HG03280 (cell line): Measurements from ENCODE around the gene LYZ.

ENCODE experiments used
- ATAC-seq: cut with Tn5 transposase; IDR thresholded peaks from one replicate; pipeline ENCODE4 v1.9.1; 2021; ENCODE audit warnings: mild to moderate bottlenecking, moderate library complexity; ENCODE audit not compliant: unreplicated experiment

LYZ gene

GRCh38 chr12:69338120-69338859 is 9.9 kb upstream of the LYZ start:
- no peak for ATAC-seq

DNA sequence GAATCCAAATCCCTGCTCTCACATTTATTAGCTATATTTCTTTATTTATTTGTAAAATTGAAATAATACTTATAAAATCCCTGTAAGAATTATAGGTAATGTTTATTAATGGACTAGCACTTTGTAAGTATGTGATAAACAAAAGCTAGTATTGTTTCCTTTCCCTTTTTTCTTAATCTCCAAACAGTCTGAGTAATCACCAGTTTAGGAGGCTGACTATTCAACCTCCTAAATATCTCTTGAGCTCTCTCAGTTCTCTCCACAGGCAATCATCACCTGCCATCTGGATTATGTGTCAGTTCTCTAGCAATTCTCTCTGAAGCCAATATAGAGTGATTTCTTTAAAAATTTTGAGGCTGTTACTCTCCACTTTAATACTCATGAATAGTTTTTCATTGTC is 9.2 kb upstream of the LYZ start:
- no peak for ATAC-seq

- no peak for ATAC-seq
These were observed 8.2 kb upstream of the LYZ start for GRCh38 chr12:69339999-69340398.

- ATAC-seq, result no peak
These were observed 6.9 kb upstream of the LYZ start for GRCh38 chr12:69341328-69341727.

DNA sequence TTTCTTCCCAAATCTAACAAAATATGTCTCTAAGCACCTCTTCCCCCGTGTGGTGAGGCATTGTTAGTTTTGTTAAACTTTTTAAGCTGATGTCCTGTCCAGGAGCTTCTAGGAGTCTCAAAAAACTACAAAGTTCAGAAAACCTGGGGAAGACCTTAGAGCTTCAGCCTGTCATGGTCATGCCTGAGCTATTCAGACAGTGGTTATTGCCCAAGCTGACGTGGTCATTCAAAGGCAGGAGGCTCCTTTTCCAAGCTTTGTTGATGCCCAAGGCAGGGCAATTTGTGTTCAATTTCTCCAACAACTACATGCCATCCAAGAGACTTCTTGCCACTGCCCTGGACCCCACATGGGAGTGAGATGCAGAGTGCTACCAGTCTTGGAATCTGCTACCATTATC is 5.8 kb upstream of the LYZ start:
- no peak for ATAC-seq

GRCh38 chr12:69343357-69343756 is 4.8 kb upstream of the LYZ start:
- no peak for ATAC-seq

DNA sequence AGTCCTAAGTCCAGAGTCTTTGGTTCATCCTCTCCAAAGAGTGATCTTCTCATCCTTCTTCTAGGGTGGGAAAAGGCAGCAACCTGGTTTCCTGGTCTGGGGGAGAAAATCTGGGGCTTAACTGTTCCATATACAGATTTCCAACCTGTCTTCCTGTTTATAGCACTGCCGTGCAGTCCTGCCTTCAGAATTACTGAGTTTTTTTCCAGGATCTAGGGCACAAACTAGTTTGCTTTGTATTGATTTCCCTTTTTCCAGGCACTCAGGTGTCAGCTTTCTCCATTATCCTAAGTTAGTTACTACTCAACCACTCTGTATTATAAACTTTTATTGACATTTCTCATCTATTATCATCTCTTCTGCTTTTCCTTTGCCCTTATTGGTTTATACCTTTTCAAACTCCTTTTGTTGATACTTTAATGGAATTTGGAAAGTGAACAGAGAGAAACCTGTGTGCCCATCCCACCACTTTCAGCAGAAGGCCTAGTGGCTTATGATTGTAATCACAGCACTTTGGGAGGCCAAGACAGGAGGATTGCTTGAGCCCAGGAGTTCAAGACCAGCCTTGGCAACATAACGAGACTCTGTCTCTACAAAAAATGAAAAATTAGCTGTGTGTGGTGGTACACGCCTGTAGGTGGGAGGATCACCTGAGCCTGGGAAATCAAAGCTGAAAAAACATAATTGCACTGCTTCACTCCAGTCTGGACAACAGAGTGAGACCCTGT is 4.1 kb upstream of the LYZ start:
- ATAC-seq, result no peak

- no peak for ATAC-seq
These were observed 3.1 kb upstream of the LYZ start for GRCh38 chr12:69345077-69345476.

GRCh38 chr12:69345742-69346141 is 2.4 kb upstream of the LYZ start:
- ATAC-seq, result no peak

GRCh38 chr12:69350002-69350626 is 1.9 kb downstream of the LYZ start:
- ATAC-seq, result no peak

- ATAC-seq, result no peak
These were observed 2.6 kb downstream of the LYZ start for GRCh38 chr12:69350777-69351176.

GRCh38 chr12:69351462-69352236 is 3.5 kb downstream of the LYZ start:
- no peak for ATAC-seq

GRCh38 chr12:69352904-69353303 is 4.7 kb downstream of the LYZ start:
- ATAC-seq, result no peak

- ATAC-seq, result no peak
These were observed 6.0 kb downstream of the LYZ start for GRCh38 chr12:69354172-69354555.

DNA sequence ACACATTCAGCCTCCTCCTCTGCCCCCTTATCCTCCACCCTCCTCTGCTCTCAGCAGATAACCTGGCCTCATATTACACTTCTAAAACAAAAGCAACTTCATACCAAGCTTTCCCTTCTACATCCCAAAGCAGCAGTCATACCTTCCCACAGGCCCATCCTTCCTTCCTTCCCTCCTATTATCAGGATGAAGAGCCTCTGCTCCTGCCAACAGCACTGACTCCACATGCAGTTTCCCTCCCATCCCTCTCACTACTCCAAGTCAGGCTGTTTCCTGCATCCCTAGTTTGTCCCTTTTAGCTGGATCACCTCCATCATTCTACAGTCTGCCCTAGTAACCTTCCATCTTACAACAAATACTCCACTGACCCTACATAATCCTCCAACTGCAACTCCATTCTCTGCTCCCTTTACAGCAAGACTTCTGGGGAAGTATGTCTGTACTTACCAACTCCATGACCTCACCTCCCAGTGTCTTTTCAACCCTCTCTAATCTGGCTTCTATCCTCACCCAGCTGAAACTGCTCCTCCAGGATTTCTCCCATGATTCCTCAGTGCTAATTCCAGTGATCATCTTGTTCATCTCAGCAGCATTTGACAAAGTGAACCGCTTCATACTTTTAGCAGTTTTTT is 6.5 kb downstream of the LYZ start:
- no peak for ATAC-seq

- ATAC-seq, result no peak
These were observed 7.3 kb downstream of the LYZ start for GRCh38 chr12:69355363-69356028.

DNA sequence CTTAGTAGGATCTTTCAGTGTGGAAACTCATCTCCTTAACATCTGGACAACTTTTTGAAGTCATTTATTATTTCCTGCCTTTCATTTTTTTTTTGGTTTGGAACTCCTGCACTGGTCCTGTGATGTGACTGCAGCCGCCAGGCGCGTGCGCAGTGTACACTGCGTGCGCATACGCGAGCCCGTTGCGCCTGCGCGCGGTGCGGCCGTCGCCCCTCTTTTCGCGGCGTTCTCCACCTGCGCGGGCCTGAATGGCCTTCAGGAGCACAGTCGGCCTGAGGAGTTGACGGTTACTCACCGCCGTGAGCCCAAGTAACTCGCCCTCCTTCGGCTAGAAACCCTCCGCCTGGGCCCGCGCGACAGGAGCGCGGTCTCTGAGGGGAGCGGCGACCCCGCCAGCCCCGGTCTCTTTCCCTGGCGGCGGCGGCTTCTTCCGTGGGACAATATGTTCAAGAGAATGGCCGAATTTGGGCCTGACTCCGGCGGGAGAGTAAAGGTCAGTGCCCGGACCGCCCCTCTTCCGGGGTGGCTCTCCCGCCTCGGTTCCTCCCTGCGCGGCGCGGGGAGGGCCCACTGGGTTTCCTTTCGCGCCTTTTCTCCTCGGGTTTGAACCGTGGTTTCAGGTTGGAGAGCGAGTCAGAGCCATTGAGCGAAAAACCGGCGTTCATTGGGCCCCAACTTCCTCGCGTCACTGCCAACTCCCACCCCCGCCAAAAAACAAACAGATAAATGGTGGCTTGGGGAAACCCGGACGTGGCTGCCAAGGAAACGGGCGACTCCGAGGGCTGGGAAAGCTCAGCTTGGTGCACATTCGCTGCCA is 11.6 kb downstream of the LYZ start, which contains the start of gene YEATS4:
Gene YEATS4 (plus strand): TSS at position 213 of the 817 bp plus-strand sequence. CDS start 230 bp downstream, at position 443.
- peak; percentile 85 for ATAC-seq

DNA sequence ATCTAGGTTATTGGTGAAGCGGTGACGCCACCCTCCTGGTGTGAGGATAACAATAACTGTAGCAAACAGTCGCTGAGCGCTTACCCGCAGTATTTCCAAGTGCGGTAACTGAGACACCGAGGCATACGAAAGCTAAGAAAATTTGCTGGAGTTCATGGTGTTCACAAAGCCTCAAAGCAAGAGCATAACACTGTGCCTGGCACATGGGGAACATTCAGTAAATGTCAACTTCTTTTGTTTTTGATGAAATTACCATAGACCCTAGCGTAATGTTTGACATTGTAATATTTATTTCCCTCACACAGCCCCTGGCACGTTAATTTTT is 12.1 kb downstream of the LYZ start:
- ATAC-seq, result no peak

DNA sequence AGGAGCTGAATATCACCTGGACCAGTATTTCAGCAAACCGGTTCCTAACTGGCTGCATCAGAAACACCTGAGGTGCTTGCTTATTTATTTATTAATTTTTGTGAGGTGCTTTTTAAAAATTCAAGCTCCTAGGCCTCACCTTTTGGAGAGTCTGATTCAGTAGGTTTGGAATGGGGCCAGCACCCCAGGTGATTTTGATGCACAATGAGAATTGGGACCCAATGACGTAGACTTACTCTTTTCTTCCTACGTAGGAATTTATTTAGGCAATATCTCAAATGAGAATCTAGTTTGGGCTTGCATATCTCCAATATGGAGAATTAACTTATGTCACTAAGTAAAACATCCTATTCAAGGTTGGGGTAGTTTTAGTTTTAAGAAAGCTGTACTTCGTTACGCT is 18.6 kb downstream of the LYZ start:
- no peak for ATAC-seq

DNA sequence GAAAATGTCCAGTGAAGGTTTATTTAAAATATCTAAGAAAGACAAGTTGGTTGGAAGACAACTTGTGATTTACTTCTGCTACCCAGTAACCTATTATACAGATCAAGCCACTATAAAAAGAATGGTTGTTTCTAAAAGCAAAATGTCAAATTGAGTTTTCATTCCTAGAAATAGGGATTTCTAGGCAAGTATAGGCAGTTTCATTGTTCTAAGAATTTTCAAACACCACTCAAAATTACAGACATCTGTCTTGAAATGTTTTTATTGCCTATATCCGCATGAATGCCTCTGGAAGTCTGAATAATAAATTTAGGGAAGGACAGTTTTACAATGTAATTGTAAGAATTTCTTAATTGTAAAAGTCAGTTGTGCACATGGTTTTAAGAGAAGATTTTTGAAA is 20.0 kb downstream of the LYZ start:
- no peak for ATAC-seq
